GM18508 (cell line): ENCODE data around the gene FBLN5.
"Not testable (repeated sequence)": the region's sequence is repeated elsewhere in the genome, so short reads cannot be mapped to it uniquely, and the experiment has no call there.

Experiments used
- ATAC-seq: cut with Tn5 transposase; IDR thresholded peaks from one replicate; pipeline ENCODE4 v1.9.1; 2021; ENCODE audit warnings: moderate number of reproducible peaks; ENCODE audit not compliant: insufficient read depth, unreplicated experiment

The FBLN5 gene

GRCh38 chr14:91888641-91889476 lies 58.6 kb downstream of the FBLN5 start:
- no peak for ATAC-seq

- no peak for ATAC-seq
Observed at GRCh38 chr14:91886961-91887360, 60.5 kb downstream of the FBLN5 start.

GRCh38 chr14:91885839-91886238 lies 61.7 kb downstream of the FBLN5 start:
- ATAC-seq, result no peak

GRCh38 chr14:91885113-91885712 lies 62.3 kb downstream of the FBLN5 start:
- no peak for ATAC-seq

- no peak for ATAC-seq
Observed at GRCh38 chr14:91884664-91885063, 62.8 kb downstream of the FBLN5 start.

- ATAC-seq, result no peak
Observed at GRCh38 chr14:91883753-91884152, 63.7 kb downstream of the FBLN5 start.

- ATAC-seq, result no peak
Observed at GRCh38 chr14:91882776-91883175, 64.7 kb downstream of the FBLN5 start.

GRCh38 chr14:91882369-91882768 lies 65.1 kb downstream of the FBLN5 start:
- ATAC-seq, result no peak

- no peak for ATAC-seq
Observed at GRCh38 chr14:91879196-91879595, 68.3 kb downstream of the FBLN5 start.

- ATAC-seq, result no peak
Observed at GRCh38 chr14:91878274-91878673, 69.2 kb downstream of the FBLN5 start.

- no peak for ATAC-seq
Observed at GRCh38 chr14:91877376-91877915, 70.0 kb downstream of the FBLN5 start.

- ATAC-seq, result no peak
Observed at GRCh38 chr14:91876492-91876891, 71.0 kb downstream of the FBLN5 start.

GRCh38 chr14:91875525-91876286 lies 71.8 kb downstream of the FBLN5 start:
- ATAC-seq, result no peak

GRCh38 chr14:91873471-91874415 lies 73.8 kb downstream of the FBLN5 start:
- peak; percentile 43 for ATAC-seq

GRCh38 chr14:91872517-91873470 lies 74.7 kb downstream of the FBLN5 start:
- ATAC-seq, result no peak

- ATAC-seq, result no peak
Observed at GRCh38 chr14:91872011-91872501, 75.4 kb downstream of the FBLN5 start.

GRCh38 chr14:91871401-91871800 lies 76.1 kb downstream of the FBLN5 start:
- ATAC-seq, result not testable (repeated sequence)

- no peak for ATAC-seq
Observed at GRCh38 chr14:91870890-91871289, 76.6 kb downstream of the FBLN5 start.
